Endothelial cell of umbilical vein (primary cell): ENCODE data around the gene APBB2. TPM values are rescaled to one million over a fixed set of nuclear protein-coding genes. Genes with fewer than 3 reads are reported as not detected.

Experiments
- BruUV-seq: library from RNA; stranded (reverse); fragments of 400-500 nt; replicated peaks from 2 replicates; lab custom pipeline; 2021; lab: Mats Ljungman, UMichigan
- CTCF ChIA-PET: fragments of 300-600, 350-600 bp; sonication (Branson Sonifier 250); formaldehyde crosslinking; loops from one replicate; lab custom pipeline; 2021; ENCODE audit warnings: antibody characterized with exemption, inconsistent platforms; lab: Charles Lee
- POLR2A ChIA-PET: fragments of 300-600, 350-600 bp; sonication (Branson Sonifier 250); formaldehyde crosslinking; loops from one replicate; lab custom pipeline; 2021; ENCODE audit warnings: antibody characterized with exemption, inconsistent platforms; lab: Charles Lee
- DNase-seq: peaks from one replicate; pipeline ENCODE4 v3.0.0-alpha.2; 2011; ENCODE audit warnings: low read depth, low spot score
- FAIRE-seq: peaks from 2 replicates; lab custom pipeline; 2011; peaks lifted over from hg19 to GRCh38; lab: Jason Lieb, UNC
- H2AFZ ChIP-seq: 2 replicates; pipeline ENCODE4 v1.6.0; 2012; ENCODE audit warnings: low read depth, low read length, control low read depth, inconsistent platforms
- H3K27ac ChIP-seq: 2 replicates; pipeline ENCODE4 v1.5.1; 2011; ENCODE audit warnings: low read depth, mild to moderate bottlenecking, control low read depth, low read length, moderate library complexity; ENCODE audit not compliant: insufficient read depth
- H3K27me3 ChIP-seq, 2 experiments: 2 replicates each; pipeline versions ENCODE4 v1.6.0 to v1.6.1; 2011; ENCODE audit warnings: low read length in 2 of 2, mixed read lengths in 1 of 2; ENCODE audit not compliant: control insufficient read depth in 2 of 2, insufficient read depth in 2 of 2
- H3K36me3 ChIP-seq, 2 experiments: 2 replicates in 1 of 2; 3 replicates in 1 of 2; pipeline ENCODE4 v1.5.1; 2011; ENCODE audit warnings: low read length in 2 of 2, mild to moderate bottlenecking in 1 of 2, moderate library complexity in 1 of 2; ENCODE audit not compliant: control insufficient read depth in 2 of 2, insufficient read depth in 2 of 2; ENCODE audit errors: extremely low read depth in 1 of 2
- H3K4me1 ChIP-seq: 3 replicates; pipeline ENCODE4 v1.5.1; 2011; ENCODE audit warnings: mild to moderate bottlenecking, low read length; ENCODE audit not compliant: control insufficient read depth, insufficient read depth; ENCODE audit errors: extremely low read depth
- H3K4me2 ChIP-seq: 2 replicates; pipeline ENCODE4 v1.6.1; 2011; ENCODE audit warnings: low read length, control low read depth, mixed read lengths; ENCODE audit not compliant: insufficient read depth
- H3K4me3 ChIP-seq, 3 experiments: fragments of 200-600 bp in 1 of 3; sonication (generic), shearing (Covaris generic) in 1 of 3; replicated peaks in 1 of 3; 2 replicates each; pipeline ENCODE4 v1.5.1; 2011 to 2016; ENCODE audit warnings: control low read depth in 3 of 3, low read length in 3 of 3, mild to moderate bottlenecking in 2 of 3, inconsistent platforms in 1 of 3, low read depth in 1 of 3, moderate library complexity in 1 of 3; ENCODE audit not compliant: insufficient read depth in 1 of 3
- H3K79me2 ChIP-seq: 2 replicates; pipeline ENCODE4 v1.6.0; 2012; ENCODE audit warnings: low read length, inconsistent platforms; ENCODE audit not compliant: control insufficient read depth, insufficient read depth
- H3K9ac ChIP-seq: replicated peaks from 2 replicates; pipeline ENCODE3; 2011; ENCODE audit warnings: low read length, control low read depth; ENCODE audit not compliant: insufficient read depth; ENCODE audit errors: extremely low read depth
- H3K9me1 ChIP-seq: replicated peaks from 3 replicates; pipeline ENCODE4 v1.6.0; 2011; ENCODE audit warnings: mild to moderate bottlenecking, low read length; ENCODE audit not compliant: control insufficient read depth, insufficient read depth; ENCODE audit errors: extremely low read depth
- H3K9me3 ChIP-seq: replicated peaks from 2 replicates; pipeline ENCODE4 v1.5.1; 2012; ENCODE audit warnings: low read length, inconsistent platforms; ENCODE audit not compliant: control insufficient read depth, insufficient read depth
- H4K20me1 ChIP-seq: replicated peaks from 2 replicates; pipeline ENCODE3; 2011; ENCODE audit warnings: mild to moderate bottlenecking, low read length; ENCODE audit not compliant: control insufficient read depth, insufficient read depth; ENCODE audit errors: extremely low read depth
- CTCF ChIP-seq, 2 donors: IDR thresholded peaks; 1 replicate in 1 of 2; 2 replicates in 1 of 2; pipeline ENCODE4 v1.5.1; 2011; ENCODE audit warnings: low read length in 2 of 2, mild to moderate bottlenecking in 2 of 2, moderate library complexity in 2 of 2, control low read depth in 1 of 2, inconsistent platforms in 1 of 2, low read depth in 1 of 2; ENCODE audit not compliant: insufficient read depth in 1 of 2; ENCODE audit errors: extremely low read depth in 1 of 2
- EZH2 ChIP-seq: IDR thresholded peaks from 2 replicates; pipeline ENCODE4 v1.6.1; 2012; ENCODE audit warnings: borderline replicate concordance, low read depth, mild to moderate bottlenecking, moderate library complexity, low read length, inconsistent platforms; ENCODE audit not compliant: severe bottlenecking
- FOS ChIP-seq: IDR thresholded peaks from 2 replicates; pipeline ENCODE4 v1.6.1; 2011; ENCODE audit warnings: mild to moderate bottlenecking, low read length, moderate library complexity, borderline replicate concordance; ENCODE audit not compliant: insufficient read depth
- GATA2 ChIP-seq: IDR thresholded peaks from 2 replicates; pipeline ENCODE4 v1.7.0; 2011; ENCODE audit warnings: low read depth, mild to moderate bottlenecking, moderate library complexity, mixed read lengths, low read length; ENCODE audit not compliant: insufficient read length, insufficient read depth
- JUN ChIP-seq: IDR thresholded peaks from 2 replicates; pipeline ENCODE4 v1.6.1; 2011; ENCODE audit warnings: borderline replicate concordance, low read depth; ENCODE audit not compliant: insufficient read length, insufficient read depth
- MAX ChIP-seq: IDR thresholded peaks from 2 replicates; pipeline ENCODE4 v1.6.1; 2011; ENCODE audit not compliant: insufficient read depth, insufficient read length
- MYC ChIP-seq: IDR thresholded peaks from one replicate; pipeline ENCODE4 v1.6.1; 2011; ENCODE audit warnings: mild to moderate bottlenecking, low read depth, low read length
- POLR2A ChIP-seq: IDR thresholded peaks from 2 replicates; pipeline ENCODE4 v1.6.1; 2012; ENCODE audit warnings: low read depth, mild to moderate bottlenecking, control low read depth, low read length
- POLR2AphosphoS5 ChIP-seq: IDR thresholded peaks from 2 replicates; pipeline ENCODE4 v1.6.1; 2012; ENCODE audit warnings: low read depth, mild to moderate bottlenecking, control low read depth, low read length, moderate library complexity; ENCODE audit not compliant: insufficient read depth
- dilution Hi-C: fragments of 300-500 bp; cut with MboI; formaldehyde crosslinking; loops from one replicate; pipeline ENCODE4 v1.15.0; 2019; ENCODE audit warnings: low sequenced_read_pairs; ENCODE audit not compliant: extremely low pct_ligation_motif_present
- intact Hi-C: fragments of 100-400 bp; cut with micrococcal nuclease; formaldehyde crosslinking; loops from one replicate; pipeline ENCODE4 v1.10.0; 2022
- polyA plus RNA-seq, 4 experiments: library from polyadenylated mRNA; depleted of rRNA in 3 of 4; stranded (reverse) in 3 of 4; unstranded in 1 of 4; fragments of >200 nt; gene quantifications; 2 replicates each; pipeline versions ENCODE4 v1.2.1 to v1.2.3, GENCODE V29; 2011 to 2012; ENCODE audit warnings: missing spikeins in 1 of 4
- total RNA-seq: library from RNA; stranded (reverse); gene quantifications from 2 replicates; pipeline ENCODE4 v1.2.3, GENCODE V29; 2021

The APBB2 gene
- total and polyA plus RNA-seq, 2 donors (not counting 3 experiments of a cell fraction or from before 2014, with no cell fraction given): 79.8 to 124 TPM

DNA sequence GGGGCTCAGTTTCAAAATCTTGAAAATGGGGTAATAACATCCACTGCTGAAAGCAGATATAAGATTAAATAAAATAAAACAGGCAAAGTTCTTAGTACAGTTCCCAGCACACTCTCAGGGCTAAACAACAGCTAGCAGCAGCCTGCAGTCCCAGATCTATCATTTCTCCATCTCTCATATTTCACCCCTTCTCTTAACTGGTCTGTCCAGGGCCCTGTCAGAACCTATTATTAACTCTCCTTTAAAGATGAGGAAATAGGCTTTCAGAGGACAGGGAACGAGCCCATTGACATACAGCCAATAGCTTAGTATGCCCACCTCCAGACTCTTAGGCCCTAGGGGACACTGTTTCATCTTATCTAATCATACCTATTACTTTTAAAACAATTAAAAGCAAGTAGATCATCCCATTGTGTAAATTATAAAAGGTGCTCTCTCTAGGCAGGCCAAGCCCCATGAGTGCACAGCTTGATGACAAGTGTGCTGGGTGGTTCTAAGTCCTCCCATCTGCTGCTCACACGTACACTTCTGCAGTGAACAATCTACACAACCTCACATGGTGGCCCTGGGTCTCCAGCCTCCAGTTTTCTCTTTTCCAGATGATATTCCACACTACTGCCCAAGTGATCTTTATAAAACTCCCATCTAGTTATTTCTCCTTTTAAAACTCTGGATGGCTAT, 119.0 kb downstream of the APBB2 start:
- no peak overlapping the region for H3K4me2 ChIP-seq
- H3K36me3 ChIP-seq: peaks cover 0 to 2% of the 10 kb centered on the region in 2 experiments
- DNase-seq (no peak), FAIRE-seq (no peak)
- no TSS peak for BruUV-seq
- dilution Hi-C loops: no loop called here
- no peak overlapping the region for H2AFZ ChIP-seq
- TF ChIP-seq JUN: no peak
- TF ChIP-seq MYC: no peak
- no peak for TF ChIP-seq MAX
- TF ChIP-seq POLR2A: no peak
- TF ChIP-seq CTCF (IDR thresholded peaks at IDR 0.05; ENCODE audit: extremely low read depth in 1 of 2, insufficient read depth in 1 of 2, low read depth in 1 of 2, low read length in 2 of 2): no peak
- TF ChIP-seq POLR2AphosphoS5: no peak
- no peak for TF ChIP-seq EZH2
- TF ChIP-seq GATA2: no peak
- no peak for TF ChIP-seq FOS
- ChIA-PET POLR2A (no interaction called here), CTCF (interaction anchor here (0.7 to 1.0 kb wide), 3 partner anchors 12 to 119 kb away, joined by 3 read pairs; partner anchors contain the start of gene APBB2)
- H3K4me1 ChIP-seq: no peaks in the 10 kb centered on the region
- intact Hi-C loops: loop anchor here (5.0 kb wide), 1 partner anchor 117 kb away; the partner anchor contains the start of gene APBB2
- no peaks in the 10 kb centered on the region for H3K9me1 ChIP-seq
- no peaks in the 10 kb centered on the region for H3K9me3 ChIP-seq
- no peak overlapping the region for H3K27ac ChIP-seq
- no peaks in the 10 kb centered on the region for H4K20me1 ChIP-seq
- peaks cover 65% of the 10 kb centered on the region for H3K79me2 ChIP-seq
- no peaks in the 10 kb centered on the region for H3K27me3 ChIP-seq
- H3K4me3 ChIP-seq: no peak overlapping the region
- H3K9ac ChIP-seq: no peak overlapping the region
